ENCODE measurements around the gene TRIM50.
"Not testable (repeated sequence)": the region's sequence is repeated elsewhere in the genome, so short reads cannot be mapped to it uniquely, and the experiment has no call there.

TRIM50 gene

GRCh38 chr7:73349763-73350162 is 21.9 kb upstream of the TRIM50 start:
- no peak for DNase-seq

- DNase-seq = no peak
These were observed 18.1 kb upstream of the TRIM50 start for GRCh38 chr7:73345951-73346350.

DNA sequence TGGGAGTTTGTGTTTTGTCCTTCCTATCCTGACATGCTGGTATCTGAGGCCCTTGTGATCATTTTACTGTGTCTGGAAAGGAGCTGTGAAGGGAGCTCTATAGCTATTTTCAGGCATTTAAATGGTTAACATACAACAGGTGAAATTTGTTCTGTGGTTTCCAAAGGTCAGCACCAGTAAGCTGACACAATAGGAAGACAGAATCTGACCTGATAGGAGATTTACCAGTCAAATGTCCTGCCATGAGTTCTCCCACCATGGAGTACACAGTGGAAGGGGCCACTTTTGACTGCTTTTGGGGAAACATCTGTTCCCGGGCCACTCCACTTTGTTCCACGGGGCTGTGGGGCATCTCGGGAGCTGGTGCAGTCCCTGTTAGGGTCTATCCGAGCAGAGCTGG is 17.7 kb upstream of the TRIM50 start:
- DNase-seq = no peak

DNA sequence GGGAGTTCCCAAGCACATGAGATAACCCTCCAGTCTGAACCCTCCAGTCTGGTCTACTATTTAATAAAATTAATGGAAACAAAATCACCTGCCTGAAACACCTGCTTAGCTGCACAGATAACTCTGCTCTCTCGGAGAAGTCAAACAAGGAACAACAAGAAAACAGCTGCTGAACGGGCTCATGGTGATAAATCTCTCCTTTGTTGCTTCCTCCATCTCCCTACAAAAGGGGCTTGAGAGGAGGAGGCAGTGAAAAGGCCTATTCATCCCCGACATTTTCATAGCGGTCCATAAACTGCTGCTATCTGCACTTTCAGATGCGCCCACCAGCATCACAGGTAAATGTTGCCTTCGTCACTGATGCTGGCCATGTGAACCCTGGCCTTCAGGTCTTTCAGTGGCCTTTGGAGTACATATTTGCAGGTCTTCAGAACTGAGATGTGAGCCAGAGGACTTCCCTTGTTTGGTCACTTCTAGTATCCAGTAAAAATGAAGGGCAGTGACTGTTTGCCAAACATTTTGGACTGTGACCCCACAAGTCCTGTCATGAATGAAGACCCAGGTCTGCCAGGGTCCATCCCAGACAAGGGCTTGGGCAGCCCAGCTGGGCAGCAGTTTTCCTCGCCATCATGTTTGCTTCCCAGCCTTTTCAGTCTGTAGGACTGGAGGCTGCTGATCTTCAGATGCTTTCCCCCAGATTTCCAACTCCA is 15.9 kb upstream of the TRIM50 start:
- no peak for DNase-seq

DNA sequence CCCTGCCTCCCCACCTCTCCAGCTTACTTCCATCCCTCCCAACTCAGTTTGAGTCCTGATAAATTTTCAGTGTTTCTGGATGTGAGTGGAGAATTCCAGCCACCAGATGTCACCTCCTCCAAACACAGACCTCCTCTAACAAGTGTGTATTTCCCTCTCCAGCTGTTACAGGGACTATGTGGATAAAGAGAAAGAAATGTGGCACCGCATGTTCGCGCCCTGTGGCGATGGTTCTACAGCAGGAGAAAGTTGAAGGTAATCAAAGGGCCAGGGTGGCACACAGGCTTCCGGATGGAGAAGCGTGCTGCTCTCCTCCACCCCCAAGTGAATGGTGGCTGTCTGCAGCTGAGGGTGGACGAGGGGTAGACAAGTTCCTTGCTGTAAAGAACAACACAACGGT is 14.8 kb upstream of the TRIM50 start:
- DNase-seq = peak; percentile 72

GRCh38 chr7:73341877-73342276 is 14.0 kb upstream of the TRIM50 start:
- DNase-seq = no peak

- no peak for DNase-seq
These were observed 12.6 kb upstream of the TRIM50 start for GRCh38 chr7:73340514-73340913.

- DNase-seq = no peak
These were observed 10.4 kb upstream of the TRIM50 start for GRCh38 chr7:73338321-73338720.

DNA sequence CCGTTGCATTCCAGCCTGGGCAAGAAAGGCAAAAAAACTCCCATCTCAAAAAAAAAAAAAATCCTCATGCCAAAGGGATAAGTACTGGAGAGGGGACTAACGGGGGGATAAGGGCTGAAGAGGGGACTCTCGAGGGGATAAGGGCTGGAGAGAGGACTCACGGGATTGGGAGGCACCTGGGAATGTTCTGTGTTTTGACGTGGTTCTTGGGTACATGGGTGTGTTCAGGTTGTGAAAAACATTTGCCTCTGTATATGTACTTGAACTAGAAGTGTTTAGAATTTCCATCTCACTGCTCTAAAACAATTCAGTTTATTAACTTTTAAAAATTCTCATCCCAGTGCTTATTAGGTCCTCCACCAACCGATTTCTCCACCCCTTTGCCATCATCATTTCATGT is 4.6 kb upstream of the TRIM50 start:
- no peak for DNase-seq

- DNase-seq = no peak
These were observed 2.9 kb upstream of the TRIM50 start for GRCh38 chr7:73330772-73331171.

GRCh38 chr7:73329861-73330581 is 2.1 kb upstream of the TRIM50 start:
- DNase-seq = no peak

- DNase-seq = no peak
These were observed 814 bp upstream of the TRIM50 start for GRCh38 chr7:73328696-73329095.

GRCh38 chr7:73327449-73327848 is 433 bp downstream of the TRIM50 start:
- DNase-seq = not testable (repeated sequence)

DNA sequence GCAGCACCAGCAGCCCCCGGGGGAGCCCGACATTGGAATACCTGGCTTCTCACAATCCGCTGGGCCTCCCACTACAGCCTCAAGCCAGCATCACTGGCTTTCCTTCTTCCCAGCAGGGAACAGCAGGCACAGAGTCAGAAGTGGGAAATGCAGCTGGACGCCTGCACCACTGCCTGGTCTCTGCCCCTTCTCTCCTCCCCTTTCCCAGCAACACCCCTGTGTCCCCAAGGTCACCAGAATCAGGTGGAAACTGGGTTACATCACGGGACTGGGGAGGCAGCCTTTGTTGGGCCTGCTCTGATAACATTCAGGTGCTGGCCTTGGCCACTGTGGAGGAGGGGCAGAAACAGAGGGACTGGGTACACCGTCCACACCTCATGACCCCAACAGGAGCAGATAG is 2.5 kb downstream of the TRIM50 start:
- not testable (repeated sequence) for DNase-seq

DNA sequence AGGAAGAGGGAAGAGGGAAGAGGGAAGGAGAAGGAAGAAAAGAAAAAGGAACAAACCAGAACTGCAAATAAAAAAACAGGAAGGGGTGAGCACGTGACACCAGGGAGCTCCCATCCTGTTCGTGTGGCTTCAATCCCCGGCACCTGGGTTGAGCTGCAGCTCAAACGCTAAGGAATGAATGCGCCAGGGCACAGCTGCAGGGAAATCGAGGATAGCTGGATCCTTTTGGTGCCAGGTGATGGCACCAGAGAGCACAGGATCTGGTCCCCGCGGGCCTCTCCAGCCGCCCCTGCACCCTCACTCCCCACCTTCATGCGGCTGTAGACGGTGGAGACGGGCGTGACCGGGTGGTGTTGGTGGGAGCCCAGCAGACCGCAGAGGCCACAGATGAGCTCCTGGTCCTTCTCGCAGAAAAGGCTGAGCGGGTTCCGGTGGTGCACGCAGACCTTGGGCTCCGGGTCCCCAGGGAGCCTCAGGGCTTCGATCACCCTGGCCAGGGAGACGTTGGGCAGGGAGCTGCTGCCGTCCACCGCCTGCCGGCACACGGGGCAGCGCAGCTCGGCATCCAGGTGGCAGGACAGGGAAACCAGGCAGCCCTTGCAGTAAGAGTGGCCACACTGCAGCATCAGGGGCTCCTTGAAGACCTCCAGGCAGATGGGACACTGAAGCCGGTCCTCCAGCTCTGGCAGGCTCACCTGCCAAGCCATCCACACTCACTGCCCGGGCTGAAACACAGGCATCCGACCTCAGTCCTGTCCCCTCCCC is 3.6 kb downstream of the TRIM50 start:
- DNase-seq = peak; percentile 51

GRCh38 chr7:73323434-73324080 is 4.3 kb downstream of the TRIM50 start:
- not testable (repeated sequence) for DNase-seq

- DNase-seq = not testable (repeated sequence)
These were observed 7.9 kb downstream of the TRIM50 start for GRCh38 chr7:73320009-73320408.

DNA sequence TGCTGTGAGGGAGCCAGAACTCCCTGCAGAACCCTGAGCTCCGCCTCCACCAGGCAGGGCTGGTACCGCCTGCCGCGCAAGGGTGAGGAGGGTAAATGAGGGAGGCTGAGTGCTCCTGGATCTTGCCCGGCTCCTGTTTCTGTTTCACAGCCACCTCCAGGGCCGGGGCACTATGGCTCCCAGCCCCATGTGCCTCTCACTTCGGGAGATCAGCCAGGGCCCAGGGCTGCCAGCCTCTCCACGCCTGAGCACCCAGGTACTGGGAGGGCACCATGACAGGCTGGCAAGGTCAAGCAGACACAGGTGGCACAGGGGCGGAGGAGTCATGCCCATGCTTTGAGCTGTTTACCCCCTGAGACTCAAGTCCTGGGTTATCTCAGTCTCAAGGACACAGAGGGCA is 8.3 kb downstream of the TRIM50 start:
- DNase-seq = not testable (repeated sequence)

DNA sequence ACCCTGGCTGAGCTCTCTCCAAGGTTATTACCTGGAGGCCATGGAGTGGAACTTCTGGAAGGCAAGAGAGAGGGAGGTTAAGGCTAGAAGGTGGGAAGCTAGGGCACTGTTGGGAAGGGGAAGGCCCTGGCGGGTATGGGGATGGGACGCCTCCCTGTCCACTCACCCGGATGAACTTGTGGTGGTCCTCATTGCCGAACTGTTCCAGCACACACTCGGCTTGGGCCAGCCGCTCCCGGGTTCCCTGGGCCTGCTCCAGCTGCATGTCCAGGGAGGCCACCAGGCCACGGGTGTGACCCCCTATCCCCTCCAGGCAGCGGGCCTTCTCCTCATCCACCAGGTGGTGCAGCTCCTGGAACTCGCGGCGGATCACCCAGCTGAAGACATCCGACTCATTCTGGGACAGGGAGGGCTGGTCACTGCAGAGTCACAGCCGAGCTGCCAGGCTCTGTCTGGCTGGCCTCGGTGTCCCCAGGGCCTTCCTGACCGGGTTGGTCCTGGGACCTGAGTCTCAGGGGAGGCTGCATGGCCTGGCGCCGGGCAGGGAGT is 9.2 kb downstream of the TRIM50 start:
- not testable (repeated sequence) for DNase-seq

GRCh38 chr7:73316521-73316920 is 11.4 kb downstream of the TRIM50 start:
- DNase-seq = no peak

- no peak for DNase-seq
These were observed 13.6 kb downstream of the TRIM50 start for GRCh38 chr7:73314271-73314670.

GRCh38 chr7:73313521-73313906 is 14.4 kb downstream of the TRIM50 start:
- no peak for DNase-seq

Data from NCI-H1694 (cell line).